RKO (cell line): ENCODE results near the gene PAX2.

Experiments used
- DNase-seq: peaks from one replicate; pipeline ENCODE4 v3.0.0-alpha.2; 2016; ENCODE audit warnings: low spot score

The PAX2 gene

GRCh38 chr10:100791369-100792058 lies 46.1 kb downstream of the PAX2 start:
- DNase-seq = no peak

GRCh38 chr10:100792574-100792973 lies 47.2 kb downstream of the PAX2 start:
- DNase-seq = no peak

- no peak for DNase-seq
These were observed 47.7 kb downstream of the PAX2 start for GRCh38 chr10:100793055-100793454.

- no peak for DNase-seq
These were observed 54.5 kb downstream of the PAX2 start for GRCh38 chr10:100799881-100800280.

GRCh38 chr10:100800931-100801330 lies 55.5 kb downstream of the PAX2 start:
- DNase-seq = no peak

GRCh38 chr10:100802196-100802595 lies 56.8 kb downstream of the PAX2 start:
- DNase-seq = no peak

- DNase-seq = no peak
These were observed 57.2 kb downstream of the PAX2 start for GRCh38 chr10:100802607-100803006.

GRCh38 chr10:100803492-100803891 lies 58.1 kb downstream of the PAX2 start:
- DNase-seq = no peak

- DNase-seq = no peak
These were observed 58.5 kb downstream of the PAX2 start for GRCh38 chr10:100803908-100804307.

GRCh38 chr10:100805543-100806355 lies 60.4 kb downstream of the PAX2 start:
- DNase-seq = no peak

- DNase-seq = no peak
These were observed 60.9 kb downstream of the PAX2 start for GRCh38 chr10:100806356-100806645.

- DNase-seq = no peak
These were observed 62.0 kb downstream of the PAX2 start for GRCh38 chr10:100807241-100807951.

- no peak for DNase-seq
These were observed 63.5 kb downstream of the PAX2 start for GRCh38 chr10:100808876-100809275.

GRCh38 chr10:100810091-100810834 lies 64.9 kb downstream of the PAX2 start:
- DNase-seq = no peak

- no peak for DNase-seq
These were observed 65.4 kb downstream of the PAX2 start for GRCh38 chr10:100810835-100811116.

- DNase-seq = no peak
These were observed 65.9 kb downstream of the PAX2 start for GRCh38 chr10:100811261-100811660.

GRCh38 chr10:100811752-100812750 lies 66.7 kb downstream of the PAX2 start:
- DNase-seq = no peak

GRCh38 chr10:100812978-100813377 lies 67.6 kb downstream of the PAX2 start:
- DNase-seq = no peak

GRCh38 chr10:100814751-100815474 lies 69.5 kb downstream of the PAX2 start:
- no peak for DNase-seq

- no peak for DNase-seq
These were observed 71.3 kb downstream of the PAX2 start for GRCh38 chr10:100816671-100817070.
